ENCODE data around the gene CTTN. TPM values are rescaled to one million over a fixed set of nuclear protein-coding genes. Genes with fewer than 3 reads are reported as not detected.

Gene CTTN
- total RNA-seq: 232 TPM
- long read RNA-seq, transcript CTTN-202 (17 exons, 3,272 nt): minor isoform, 34 of 273 reads
- long read RNA-seq, transcript CTTN-201 (18 exons, 3,272 nt): major isoform, 80 of 273 reads
- long read RNA-seq, partial matches to known transcripts: 133 of 273 reads
- long read RNA-seq, other reads (novel, unspliced or antisense): 24 of 273 reads

DNA sequence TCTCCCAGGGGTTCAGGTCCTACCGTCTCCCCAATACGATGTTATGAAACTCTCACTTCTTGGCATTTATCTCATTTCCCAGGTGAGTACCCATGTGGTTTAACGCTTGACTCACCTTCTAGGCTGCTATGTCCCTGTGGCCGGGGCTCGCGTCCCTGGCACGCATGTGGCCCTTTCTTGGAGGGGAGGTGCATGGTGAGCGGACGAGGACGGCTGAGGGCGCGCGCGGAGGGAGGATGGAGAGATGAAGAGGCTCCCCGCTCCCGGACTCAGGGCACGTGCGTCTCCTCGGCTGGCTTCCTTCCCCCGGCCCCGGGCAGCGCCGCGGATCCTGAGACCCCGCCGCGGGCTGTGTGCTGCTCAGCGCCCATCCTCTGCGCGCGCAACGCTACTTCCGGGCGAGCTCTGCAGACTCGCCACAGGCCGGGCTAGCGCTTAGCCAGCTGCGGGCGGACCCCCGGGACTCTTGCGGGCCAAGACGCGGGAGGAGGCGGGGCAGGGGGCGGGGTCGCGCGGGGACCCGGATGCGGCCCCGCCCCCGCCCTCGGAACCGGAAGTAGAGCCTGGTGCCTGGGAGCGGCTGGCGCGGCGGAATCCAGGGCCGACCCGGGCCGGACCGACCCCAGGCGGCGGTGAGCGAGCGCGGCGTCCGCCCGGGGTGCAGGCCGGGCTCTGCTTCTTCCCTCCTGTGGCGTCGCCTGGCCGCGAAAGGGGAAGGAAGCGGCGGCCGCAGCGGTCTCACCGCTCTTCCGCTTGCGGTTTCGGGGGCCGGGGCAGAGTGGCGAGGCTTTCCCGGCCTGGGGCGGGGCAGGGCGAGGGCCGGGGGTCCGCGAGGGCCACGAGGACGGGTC lies at the start of gene CTTN:
TSS of gene CTTN (plus strand) at position 547 of the 851 bp plus-strand sequence. CDS start 8,769 bp downstream, outside the sequence.
- peak; percentile 93 for DNase-seq (ENCODE audit: low spot score)

DNA sequence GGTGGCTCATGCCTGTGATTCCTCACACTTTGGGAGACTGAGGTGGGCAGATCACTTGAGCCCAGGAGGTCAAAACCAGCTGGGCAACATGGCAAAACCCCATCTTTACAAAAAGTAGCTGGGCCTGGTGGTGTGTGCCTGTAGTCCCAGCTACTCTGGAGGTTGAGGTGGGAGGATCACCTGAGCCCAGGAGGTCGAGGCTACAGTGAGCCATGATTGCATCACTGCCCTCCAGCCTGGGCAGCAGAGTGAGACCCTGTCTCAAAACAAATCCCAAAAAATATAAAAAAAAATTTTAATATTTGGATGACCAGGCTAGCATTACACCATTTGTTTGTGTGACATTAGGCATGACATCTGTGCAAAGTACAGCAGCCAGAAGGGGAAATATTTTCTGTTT lies 49.7 kb upstream of the CTTN start:
- no peak for DNase-seq (ENCODE audit: low spot score)

DNA sequence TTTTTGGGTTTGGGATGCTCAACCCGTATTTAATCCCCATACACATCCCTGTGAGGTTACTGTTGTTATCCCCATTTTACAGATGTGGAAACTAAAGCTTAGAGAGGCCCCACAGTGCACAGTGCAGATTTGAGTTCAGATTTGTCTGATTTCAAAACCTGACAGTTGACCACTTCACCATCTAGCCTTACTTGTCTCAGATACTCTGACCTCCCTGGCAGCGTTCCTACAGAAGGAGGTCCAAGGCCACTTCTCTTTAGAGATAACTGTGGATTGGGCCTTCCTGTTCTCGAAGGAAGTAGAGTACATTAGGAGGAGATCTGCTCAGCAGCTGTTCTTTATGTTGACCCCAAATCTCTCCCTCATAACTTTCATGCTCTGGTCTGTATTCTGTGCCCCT lies 46.7 kb upstream of the CTTN start:
- DNase-seq (ENCODE audit: low spot score): no peak

DNA sequence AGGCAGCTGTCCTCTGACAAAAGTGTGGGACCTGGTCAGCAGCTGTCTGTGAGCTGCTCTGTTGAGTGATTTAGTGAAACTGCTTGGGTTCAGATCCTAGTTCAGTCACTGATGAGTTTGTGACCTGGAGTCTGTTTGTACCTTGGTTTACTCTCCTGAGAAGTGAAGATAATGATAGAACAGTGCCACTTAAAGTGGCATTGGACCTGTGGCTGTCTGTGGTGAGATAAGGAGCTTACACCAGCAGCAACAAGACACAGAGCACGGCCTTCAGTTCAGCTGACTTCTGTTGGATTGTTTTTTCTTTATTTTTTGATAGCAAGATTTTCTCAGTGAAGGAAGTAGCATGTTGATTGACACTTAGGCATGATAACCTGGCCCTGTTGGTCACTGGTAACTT lies 46.2 kb upstream of the CTTN start:
- DNase-seq (ENCODE audit: low spot score): no peak

DNA sequence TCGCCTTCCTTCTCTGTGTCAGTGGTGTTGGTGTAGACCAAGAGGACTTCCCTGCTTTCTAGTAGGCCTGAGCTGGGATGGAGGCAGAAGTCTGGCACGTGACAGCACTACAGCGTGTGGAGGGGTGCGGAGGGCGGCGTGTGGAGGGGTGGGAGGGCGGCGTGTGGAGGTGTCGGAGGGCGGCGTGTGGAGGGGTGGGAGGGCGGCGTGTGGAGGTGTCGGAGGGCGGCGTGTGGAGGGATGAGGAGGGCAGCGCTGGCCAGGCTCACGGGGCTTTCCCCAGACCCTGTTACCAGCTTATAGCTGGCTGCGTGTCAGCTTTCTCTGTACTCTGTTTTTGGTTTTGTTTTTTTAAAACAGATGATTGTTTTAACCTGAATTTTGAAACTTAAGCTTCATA lies 45.7 kb upstream of the CTTN start:
- DNase-seq (ENCODE audit: low spot score): no peak

DNA sequence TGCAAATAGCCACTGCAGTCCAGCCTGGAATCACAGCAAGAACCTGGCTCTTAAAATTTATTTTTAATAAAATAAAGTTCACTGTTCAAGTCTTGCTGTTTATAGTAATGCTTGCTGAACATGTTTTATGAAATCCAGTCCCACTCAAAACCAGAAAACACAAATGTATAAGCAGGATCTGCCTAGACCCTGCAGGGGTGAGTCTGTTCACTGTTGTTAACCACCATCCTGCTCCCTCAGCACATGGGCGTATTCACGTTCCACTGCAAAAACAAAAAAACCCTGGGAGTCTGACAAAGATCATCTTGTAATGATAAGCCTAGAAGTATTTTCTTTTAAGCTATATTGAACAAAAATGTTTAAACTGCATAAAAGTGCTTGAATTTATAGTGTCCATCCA lies 45.0 kb upstream of the CTTN start:
- no peak for DNase-seq (ENCODE audit: low spot score)

DNA sequence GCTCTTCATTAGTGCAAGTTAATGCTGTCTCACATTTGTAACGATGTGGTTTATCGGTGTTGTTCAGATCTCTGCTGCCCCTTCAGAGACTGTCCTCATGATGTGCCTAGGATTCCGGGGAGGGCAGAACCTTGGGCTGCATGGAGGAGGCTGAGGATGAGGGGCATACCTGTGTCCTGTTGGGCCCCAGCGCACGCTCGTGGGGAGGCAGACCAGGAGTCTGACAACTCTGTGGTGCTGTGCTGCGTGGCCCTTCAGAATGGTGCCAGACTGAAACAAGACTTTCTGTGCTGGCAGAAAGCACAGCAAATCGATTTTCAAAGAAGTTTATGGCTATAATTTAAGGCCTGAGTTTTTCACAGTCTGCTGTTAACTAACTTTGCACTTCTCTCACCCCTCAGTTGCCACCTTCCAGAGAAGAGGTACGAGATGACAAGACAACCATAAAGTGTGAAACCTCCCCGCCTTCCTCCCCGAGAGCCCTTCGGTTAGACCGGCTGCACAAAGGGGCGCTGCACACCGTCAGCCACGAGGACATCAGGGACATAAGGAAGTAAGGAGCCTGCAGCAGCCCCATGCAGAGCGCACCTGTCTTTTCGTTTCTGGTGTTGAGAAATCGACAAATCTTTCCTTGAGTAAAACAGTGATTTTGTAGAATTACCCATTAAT lies 44.3 kb upstream of the CTTN start:
- DNase-seq (ENCODE audit: low spot score): no peak

DNA sequence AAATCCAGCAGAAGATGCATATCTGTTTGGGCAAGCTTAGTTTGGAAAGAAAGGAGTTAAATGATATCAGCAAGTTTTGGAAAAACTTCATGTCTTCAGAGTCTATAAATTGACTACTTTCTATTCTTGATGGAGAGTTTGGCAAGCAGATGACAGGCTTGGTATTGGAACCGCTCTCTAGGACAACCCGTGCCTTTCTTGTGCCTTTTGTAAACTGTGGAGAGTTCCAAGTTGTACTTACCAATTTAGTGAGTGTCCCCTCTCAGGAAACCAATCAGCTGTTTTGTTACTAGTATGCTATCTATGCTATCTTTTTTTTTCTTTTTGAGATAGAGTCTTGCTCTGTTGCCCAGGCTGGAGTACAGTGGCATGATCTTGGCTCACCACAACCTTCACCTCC lies 43.7 kb upstream of the CTTN start:
- DNase-seq (ENCODE audit: low spot score): no peak

DNA sequence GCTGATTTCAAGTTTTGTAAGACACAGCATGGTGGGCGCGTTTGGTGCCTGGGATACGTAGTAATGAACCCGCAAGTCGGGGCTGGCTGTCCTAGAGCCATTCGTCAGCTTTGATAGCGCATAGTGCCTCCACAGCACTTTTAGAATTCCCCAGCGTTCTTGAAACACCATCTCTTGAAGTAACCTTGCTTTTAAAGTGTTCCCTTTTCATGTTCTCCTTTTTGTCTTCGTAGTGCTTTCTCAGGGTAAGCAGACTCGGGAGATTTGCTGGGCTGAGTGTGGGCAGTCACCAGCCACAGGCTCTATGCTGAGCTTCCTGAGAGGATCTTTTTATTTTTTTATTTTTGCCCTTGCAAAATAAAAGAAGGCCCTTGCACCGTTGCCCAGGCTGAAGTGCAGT lies 39.6 kb upstream of the CTTN start:
- DNase-seq (ENCODE audit: low spot score): no peak

DNA sequence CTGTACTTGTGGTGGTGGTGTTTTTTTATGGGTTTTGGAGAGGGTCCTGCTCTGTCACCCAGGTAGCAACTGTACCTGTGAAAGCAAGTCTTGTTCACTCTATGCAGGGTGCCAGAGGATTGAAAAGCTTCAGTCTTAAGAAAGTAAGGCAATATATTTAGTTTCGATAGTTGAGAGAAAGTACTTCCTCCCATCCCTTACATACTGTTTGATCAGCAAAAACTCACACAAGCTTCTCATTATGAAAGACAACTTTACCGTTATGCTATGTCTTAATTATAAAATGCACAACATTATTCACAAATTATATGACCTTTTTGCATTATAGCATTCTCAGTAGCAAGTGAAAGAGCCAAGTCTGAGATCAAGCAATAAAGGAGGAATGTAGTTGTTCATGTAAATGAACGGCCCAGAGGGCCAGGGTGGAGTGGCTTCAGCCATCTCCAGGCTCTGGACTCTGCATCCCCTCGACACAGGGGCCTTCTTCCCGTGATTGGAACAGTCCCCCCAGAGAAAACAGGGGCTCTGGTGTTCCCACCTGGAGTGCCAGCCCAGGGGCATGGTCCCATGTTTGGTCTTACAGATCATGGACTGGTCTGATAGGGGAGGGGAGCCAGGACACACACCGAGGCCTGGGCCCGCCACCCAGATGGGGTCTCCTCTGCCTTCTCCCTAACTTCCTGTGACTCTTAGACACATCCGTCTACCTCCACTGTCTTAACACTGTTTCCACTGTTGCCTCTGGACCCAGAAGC lies 38.7 kb upstream of the CTTN start:
- no peak for DNase-seq (ENCODE audit: low spot score)

DNA sequence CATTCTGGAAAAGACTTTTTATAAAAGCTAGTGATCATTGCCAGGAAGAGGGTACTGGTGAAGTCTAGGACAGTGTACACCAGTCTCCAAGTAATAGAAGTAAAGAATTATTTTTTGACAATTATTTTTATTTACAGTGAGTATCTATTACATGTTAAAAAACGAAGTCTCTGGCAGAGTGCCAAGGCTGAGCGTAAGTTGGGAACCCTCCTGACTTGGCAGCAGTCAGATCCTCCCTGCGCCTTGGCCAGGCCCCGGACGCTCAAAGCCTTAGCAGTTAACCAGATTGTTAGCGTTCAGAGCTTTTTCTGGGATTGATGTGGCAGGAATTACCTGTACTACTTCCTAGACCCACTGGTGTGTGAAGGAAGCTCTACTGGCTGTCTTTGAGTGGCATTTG lies 38.1 kb upstream of the CTTN start:
- no peak for DNase-seq (ENCODE audit: low spot score)

DNA sequence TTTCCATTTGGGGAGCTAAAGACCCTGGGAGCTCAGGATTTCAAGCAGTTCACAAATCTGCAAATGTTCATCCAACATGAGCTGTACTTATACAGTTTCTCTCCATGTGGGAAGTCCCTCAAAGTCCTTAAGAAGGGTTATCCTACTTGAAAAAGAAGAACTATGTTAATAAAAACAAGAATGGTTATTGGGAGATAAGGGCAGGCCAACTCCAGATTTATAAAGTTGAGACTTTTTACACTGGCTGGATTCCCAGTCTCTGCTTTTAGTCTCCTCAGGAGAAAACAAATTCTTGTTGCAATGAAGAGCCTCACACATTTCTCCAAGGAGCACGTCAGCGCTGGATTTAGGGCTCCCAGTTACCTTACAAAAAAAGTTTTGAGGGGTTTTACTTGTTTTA lies 34.2 kb upstream of the CTTN start:
- DNase-seq (ENCODE audit: low spot score): no peak

DNA sequence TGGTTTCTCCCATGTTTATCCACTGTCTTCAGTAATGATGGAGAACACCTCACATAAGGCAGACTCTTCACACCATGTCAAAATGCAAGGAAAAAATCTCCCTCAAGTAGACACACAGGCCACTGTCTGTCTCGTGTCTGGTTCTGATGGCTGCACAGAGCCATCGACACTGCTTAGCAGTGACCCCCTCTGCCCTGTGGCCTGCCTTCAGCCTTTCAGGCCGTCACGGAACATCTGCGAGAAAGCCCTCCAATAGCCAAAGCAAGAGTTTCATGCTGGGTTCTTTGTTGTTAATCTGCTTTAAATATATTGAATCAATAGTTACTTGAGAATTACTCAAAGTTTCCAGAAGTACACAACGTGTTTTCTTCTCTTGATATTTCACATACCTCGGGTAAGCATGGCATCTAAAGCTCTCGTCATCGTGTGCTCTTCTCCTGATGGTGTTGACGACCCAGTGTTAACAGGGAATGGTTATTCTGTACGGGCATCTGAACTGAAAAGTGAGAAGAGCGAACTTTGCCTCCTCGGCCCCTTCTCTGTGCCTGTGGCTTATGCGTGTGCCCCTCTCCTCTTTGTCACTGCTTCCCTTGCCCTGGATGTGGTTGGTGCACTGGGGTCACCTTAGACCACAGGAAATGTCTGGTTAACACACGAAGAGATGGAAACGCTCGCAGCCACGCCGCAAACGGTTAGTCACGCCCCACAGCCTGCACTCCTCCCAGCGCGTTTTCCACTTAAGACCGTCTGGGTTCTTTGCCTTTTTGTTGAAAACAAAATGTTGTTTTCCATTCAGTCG lies 33.4 kb upstream of the CTTN start:
- no peak for DNase-seq (ENCODE audit: low spot score)

DNA sequence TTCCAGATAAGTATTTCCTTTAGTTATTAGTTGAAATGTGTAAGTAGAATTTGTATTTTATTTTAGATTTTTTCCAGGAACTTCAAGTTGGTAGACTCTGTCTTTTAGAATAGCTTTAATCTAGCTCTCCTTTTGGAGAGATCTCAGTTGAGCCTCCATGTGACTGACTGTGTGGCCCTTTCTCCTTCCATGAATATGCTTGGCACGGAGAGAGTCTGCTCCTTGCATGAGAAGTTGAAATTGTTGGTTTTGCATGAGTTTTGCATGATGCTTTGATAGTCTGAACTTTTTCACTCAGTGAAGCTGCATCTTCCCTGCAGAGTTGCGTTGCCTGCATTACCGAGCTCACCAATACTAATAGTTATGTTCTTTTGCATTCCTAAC lies 32.8 kb upstream of the CTTN start:
- DNase-seq (ENCODE audit: low spot score): no peak

DNA sequence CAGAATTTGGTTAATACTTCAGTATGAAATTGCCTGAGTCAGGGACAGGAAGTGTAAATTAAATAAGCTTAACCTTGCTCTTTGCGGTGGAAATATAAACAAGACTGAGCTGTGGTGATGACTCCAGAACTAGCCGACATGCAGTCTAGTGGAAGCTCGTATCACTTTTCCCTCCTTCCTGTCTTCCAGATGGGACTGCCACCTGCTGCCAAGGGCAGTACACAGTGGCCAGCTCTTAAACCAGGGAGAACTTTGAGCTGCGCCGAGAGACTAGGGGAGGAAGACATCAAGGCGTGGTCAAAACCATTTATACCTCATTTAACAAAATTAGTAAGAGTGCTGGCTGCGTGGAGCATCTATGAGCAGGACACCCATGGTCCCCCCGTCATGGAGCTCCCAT lies 31.3 kb upstream of the CTTN start:
- DNase-seq (ENCODE audit: low spot score): no peak

DNA sequence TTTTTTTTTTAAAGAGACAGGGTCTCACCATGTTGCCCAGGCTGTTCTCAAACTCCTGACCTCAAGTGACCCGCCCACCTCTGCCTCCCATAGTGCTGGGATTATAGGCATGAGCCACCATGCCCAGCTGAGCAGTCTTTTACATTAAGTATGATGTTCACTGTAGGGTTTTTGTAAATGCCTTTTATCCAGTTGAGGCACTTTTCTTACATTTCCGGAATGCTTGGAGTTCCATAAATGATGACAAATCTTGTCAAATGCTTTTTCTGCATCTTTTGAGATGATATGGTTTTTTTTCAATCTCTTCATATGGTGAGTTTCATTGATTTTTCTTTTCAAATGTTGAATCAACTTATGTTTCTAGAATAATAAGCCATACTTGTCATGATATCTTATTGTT lies 29.4 kb upstream of the CTTN start:
- DNase-seq (ENCODE audit: low spot score): no peak

DNA sequence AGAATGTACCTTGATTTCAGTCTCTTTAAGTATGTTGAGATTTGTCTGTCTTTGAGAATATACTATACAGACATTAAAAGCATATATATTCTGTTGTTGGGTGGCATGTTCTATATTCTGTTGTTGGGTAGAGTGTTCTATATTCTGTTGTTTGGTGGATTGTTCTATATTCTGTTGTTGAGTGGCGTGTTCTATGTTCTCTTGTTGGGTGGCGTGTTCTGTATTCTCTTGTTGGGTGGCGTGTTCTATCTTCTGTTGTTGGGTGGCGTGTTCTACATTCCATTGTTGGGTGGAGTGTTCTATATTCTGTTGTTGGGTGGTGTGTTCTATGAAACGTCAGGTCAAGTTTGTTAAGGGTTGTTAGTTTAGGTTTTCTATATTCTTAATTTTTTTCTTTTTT lies 27.1 kb upstream of the CTTN start:
- DNase-seq (ENCODE audit: low spot score): no peak

DNA sequence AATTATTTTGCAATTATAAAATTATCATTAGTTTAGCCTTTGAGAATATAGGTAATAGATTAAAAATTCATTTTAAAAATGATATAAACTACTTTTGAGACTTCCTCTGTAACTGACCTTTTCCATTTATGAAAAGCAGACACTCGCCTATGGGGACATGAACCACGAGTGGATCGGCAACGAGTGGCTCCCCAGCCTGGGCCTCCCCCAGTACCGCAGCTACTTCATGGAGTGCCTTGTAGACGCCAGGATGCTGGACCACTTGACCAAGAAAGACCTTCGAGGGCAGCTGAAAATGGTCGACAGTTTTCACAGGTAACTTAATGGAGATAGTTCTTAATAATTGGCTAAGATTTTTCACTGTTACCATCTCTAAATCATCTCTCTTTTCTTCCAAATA lies 26.3 kb upstream of the CTTN start:
- DNase-seq (ENCODE audit: low spot score): peak; percentile 60

DNA sequence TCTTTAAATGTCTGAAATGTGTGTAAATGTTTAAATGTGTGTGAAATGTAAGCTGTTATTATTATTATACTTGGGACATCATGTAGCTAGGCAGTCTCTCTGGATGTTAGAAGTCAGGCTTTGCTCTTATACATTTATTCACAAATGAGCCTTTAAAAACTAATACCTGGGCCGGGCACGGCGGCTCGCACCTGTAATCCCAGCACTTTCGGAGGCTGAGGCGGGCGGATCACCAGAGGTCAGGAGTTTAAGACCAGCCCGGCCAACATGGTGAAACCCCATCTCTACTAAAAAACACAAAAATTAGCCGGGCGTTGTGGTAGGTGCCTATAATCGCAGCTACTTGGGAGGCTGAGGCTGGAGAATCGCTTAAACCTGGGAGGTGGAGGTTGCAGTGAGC lies 21.7 kb upstream of the CTTN start:
- peak; percentile 57 for DNase-seq (ENCODE audit: low spot score)

DNA sequence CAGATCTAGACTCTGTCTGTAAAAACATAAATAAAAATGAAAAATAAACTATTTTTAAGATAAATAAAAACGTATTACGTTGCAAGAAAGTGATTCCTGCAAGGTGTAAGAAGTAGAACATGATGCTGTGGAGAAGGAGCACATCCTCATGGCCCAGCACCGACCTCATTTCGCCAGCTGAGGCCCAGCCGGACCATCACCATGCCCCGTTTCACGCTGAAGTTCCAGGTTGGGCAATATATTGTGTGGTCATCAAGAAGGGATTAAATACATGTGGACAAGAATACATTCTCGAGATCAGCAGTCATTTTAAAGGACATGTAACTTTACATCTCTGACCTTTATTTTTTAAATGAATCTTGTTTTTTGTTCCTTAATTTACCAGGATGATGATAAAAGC lies 20.7 kb upstream of the CTTN start:
- DNase-seq (ENCODE audit: low spot score): peak; percentile 53

DNA sequence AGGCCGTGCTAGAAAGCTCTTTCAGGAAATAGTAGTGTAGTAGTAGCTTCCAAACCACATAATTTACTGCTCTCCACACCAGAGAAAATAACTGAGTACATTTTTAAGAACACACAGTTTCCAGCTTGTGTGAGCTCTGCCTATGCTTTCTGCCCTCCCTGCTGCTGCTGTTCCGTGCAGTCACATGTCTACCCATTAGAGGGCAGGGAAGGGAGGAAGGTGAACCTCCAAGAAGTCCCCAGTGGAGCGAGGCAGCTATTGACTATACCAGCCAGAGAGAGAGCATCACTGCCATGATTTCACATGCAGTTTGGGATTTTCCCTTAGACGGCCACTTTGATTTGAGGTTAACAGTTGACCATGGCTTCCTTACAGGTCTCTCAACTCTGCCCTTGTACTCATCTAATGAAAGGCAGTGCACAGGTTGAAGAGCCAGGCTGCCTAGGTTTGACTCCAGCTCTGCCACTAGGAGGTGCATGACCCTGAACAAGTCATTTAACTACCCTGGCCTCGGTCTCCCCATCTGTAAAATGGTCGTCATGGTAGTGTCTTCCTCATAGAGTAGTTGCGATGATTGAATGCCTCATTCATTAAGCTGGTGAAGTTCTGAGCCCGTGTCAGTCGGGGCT lies 19.7 kb upstream of the CTTN start:
- DNase-seq (ENCODE audit: low spot score): no peak

Measured in mesenteric fat pad (tissue), 1 donor.